Uterus (tissue), 4 donors: Measurements from ENCODE around the gene YTHDF1. TPM values are rescaled to one million over a fixed set of nuclear protein-coding genes. Genes with fewer than 3 reads are reported as not detected.
A peak's percentile ranks its signal among the peaks of the same experiment; 100 is the strongest.
"Not testable (repeated sequence)": the region's sequence is repeated elsewhere in the genome, so short reads cannot be mapped to it uniquely, and the experiment has no call there.

Experiments used
- DNase-seq, 2 donors: peaks; one replicate each; pipeline ENCODE4 v3.0.0-alpha.2; 2019 to 2020
- H3K27ac ChIP-seq, 2 donors: fragments of 200-600 bp; sonication (generic); 1 replicate in 1 of 2; 2 replicates in 1 of 2; pipeline ENCODE4 v1.5.1; 2016 to 2018
- H3K27me3 ChIP-seq, 2 donors: fragments of 200-600 bp; sonication (generic); one replicate each; pipeline ENCODE4 v1.5.1; 2018 to 2019; ENCODE audit warnings: control low read depth in 1 of 2
- H3K36me3 ChIP-seq, 2 donors: fragments of 200-600 bp; sonication (generic); one replicate each; pipeline ENCODE4 v1.5.1; 2019; ENCODE audit warnings: control low read depth in 1 of 2
- H3K4me1 ChIP-seq, 2 donors: fragments of 200-600 bp; sonication (generic); one replicate each; pipeline ENCODE4 v1.5.1; 2018 to 2019; ENCODE audit warnings: control low read depth in 1 of 2
- H3K4me3 ChIP-seq, 2 donors: fragments of 200-600 bp; sonication (generic); 1 replicate in 1 of 2; 2 replicates in 1 of 2; pipeline ENCODE4 v1.5.1; 2018 to 2019; ENCODE audit warnings: mild to moderate bottlenecking in 1 of 2
- H3K9me3 ChIP-seq, 2 donors: fragments of 200-600 bp; sonication (generic); one replicate each; pipeline ENCODE4 v1.5.1; 2019; ENCODE audit warnings: control low read depth in 1 of 2
- CTCF ChIP-seq, 4 experiments: fragments of 200-600 bp in 2 of 4; fragments of 450-650 bp in 2 of 4; sonication (generic) in 2 of 4; IDR thresholded peaks; one replicate each; pipeline ENCODE4 v1.5.1; 2016 to 2019; ENCODE audit warnings: antibody characterized with exemption in 4 of 4, mild to moderate bottlenecking in 2 of 4, moderate library complexity in 1 of 4
- POLR2A ChIP-seq, 2 donors: fragments of 450-650 bp; IDR thresholded peaks; one replicate each; pipeline ENCODE4 v1.6.1; 2016; ENCODE audit warnings: antibody characterized with exemption in 2 of 2, mild to moderate bottlenecking in 1 of 2, moderate library complexity in 1 of 2
- intact Hi-C: fragments of 100-400 bp; cut with DNase I; formaldehyde crosslinking; loops from one replicate; pipeline ENCODE4 v1.15.1; 2023; ENCODE audit warnings: low total_unique reads
- total RNA-seq, 4 donors: library from RNA; depleted of rRNA in 3 of 4; stranded (reverse); fragments of >200 nt in 3 of 4; gene quantifications; one replicate each; pipeline versions ENCODE4 v1.1.0 to v1.2.4, GENCODE V29; 2014 to 2023
- donor health status: DM: yes; HTN: yes; CAD: no.

YTHDF1 gene
- total RNA-seq, 4 donors from 2014 or later: 17.9 to 35.8 (median 25.8) TPM

DNA sequence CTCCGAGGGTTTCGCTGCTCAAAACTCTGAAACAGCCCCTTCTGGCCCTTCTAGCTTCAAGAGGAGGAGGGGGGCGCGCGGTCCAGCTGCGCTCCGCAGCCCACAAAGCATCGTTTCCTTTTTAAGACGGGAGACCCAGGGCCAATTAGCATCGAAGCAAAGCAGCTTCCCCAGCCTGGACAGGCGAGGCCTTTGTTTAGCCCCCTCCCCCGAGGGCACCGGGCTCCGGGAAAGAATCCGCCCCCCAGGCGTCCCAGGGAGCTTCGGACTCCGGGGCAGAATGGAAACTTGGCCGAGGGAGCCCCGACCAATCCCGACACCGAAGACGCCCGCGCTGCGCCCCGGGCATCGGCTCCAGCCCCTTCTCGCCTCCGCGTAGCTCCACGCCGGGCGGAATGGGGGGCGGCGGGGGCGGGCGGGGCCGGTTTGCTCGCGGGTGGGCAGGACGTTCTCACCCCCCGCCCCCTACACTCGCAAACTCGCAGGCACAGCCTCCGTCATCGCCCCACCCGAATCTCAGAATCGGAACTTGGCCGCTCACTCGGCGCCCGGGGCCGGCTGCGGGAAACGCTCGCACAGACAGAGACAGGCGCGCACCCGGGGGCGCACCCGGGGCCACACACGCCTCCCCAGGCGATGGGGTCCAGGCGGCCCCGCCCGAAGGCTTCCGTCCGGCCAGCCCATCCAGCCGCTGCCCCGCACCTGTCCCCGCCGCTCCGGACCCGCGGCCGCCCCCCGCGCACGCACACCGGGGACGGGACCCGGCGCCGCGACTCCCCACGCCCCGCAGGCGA, 37.7 kb upstream of the YTHDF1 start:
- TF ChIP-seq POLR2A (IDR thresholded peaks at IDR 0.05) (no peak), CTCF (IDR thresholded peaks at IDR 0.05) (no peak)
- intact Hi-C loops: no loop called here

GRCh38 chr20:63253065-63253437, 37.1 kb upstream of the YTHDF1 start:
- Histone ChIP-seq H3K36me3 (no peaks in the 10 kb centered on the region), H3K4me3 (peak overlapping the region in 1 of 2 donors; percentile 11), H3K9me3 (no peaks in the 10 kb centered on the region), H3K27ac (no peak overlapping the region), H3K27me3 (peaks cover 5 to 27% of the 10 kb centered on the region in 2 donors), H3K4me1 (peaks cover 0 to 18% of the 10 kb centered on the region in 2 donors)
- no peak for DNase-seq
- TF ChIP-seq CTCF (IDR thresholded peaks at IDR 0.05): no peak
- TF ChIP-seq POLR2A (IDR thresholded peaks at IDR 0.05): no peak
- intact Hi-C loops: no loop called here

More for the DNA sequence above, 37.7 kb upstream of the YTHDF1 start:
- Histone ChIP-seq H3K27me3 (peaks cover 5 to 27% of the 10 kb centered on the region in 2 donors), H3K4me3 (peak overlapping the region in 1 of 2 donors; percentile 11), H3K36me3 (no peaks in the 10 kb centered on the region), H3K9me3 (no peaks in the 10 kb centered on the region), H3K4me1 (peaks cover 0 to 18% of the 10 kb centered on the region in 2 donors), H3K27ac (no peak overlapping the region)
- DNase-seq: no peak

- no peak overlapping the region for H3K27ac ChIP-seq
- H3K4me1 ChIP-seq: peaks cover 0 to 18% of the 10 kb centered on the region in 2 donors
- DNase-seq: no peak
These were observed 36.4 kb upstream of the YTHDF1 start for GRCh38 chr20:63252284-63252711.

GRCh38 chr20:63251350-63251749, 35.4 kb upstream of the YTHDF1 start:
- H3K36me3 ChIP-seq, intact Hi-C loops, H3K9me3 ChIP-seq, DNase-seq, H3K27ac ChIP-seq, H3K4me3 ChIP-seq: not testable (repeated sequence)
- H3K4me1 ChIP-seq: peaks cover 0 to 18% of the 10 kb centered on the region in 2 donors
- peaks cover 5 to 24% of the 10 kb centered on the region in 2 donors for H3K27me3 ChIP-seq

More at GRCh38 chr20:63252284-63252711, 36.4 kb upstream of the YTHDF1 start:
- no peak for TF ChIP-seq POLR2A (IDR thresholded peaks at IDR 0.05)
- no peak for TF ChIP-seq CTCF (IDR thresholded peaks at IDR 0.05)
- no peaks in the 10 kb centered on the region for H3K36me3 ChIP-seq
- no peak overlapping the region for H3K4me3 ChIP-seq
- H3K27me3 ChIP-seq: peaks cover 5 to 27% of the 10 kb centered on the region in 2 donors
- no peaks in the 10 kb centered on the region for H3K9me3 ChIP-seq
- intact Hi-C loops: no loop called here

GRCh38 chr20:63249891-63250290, 34.0 kb upstream of the YTHDF1 start:
- Histone ChIP-seq H3K4me1 (peaks cover 0 to 18% of the 10 kb centered on the region in 2 donors), H3K36me3 (no peaks in the 10 kb centered on the region), H3K27me3 (peaks cover 5 to 16% of the 10 kb centered on the region in 2 donors), H3K9me3 (no peaks in the 10 kb centered on the region), H3K4me3 (no peak overlapping the region), H3K27ac (no peak overlapping the region)
- DNase-seq: no peak
- intact Hi-C loops: no loop called here
- TF ChIP-seq CTCF (IDR thresholded peaks at IDR 0.05): no peak
- TF ChIP-seq POLR2A (IDR thresholded peaks at IDR 0.05): no peak
